DND-41 (cell line): Measurements from ENCODE around the gene CENPC.
A peak's percentile ranks its signal among the peaks of the same experiment; 100 is the strongest.

Experiments
- ATAC-seq: fragments of 200-7000 bp; cut with Tn5 transposase; 3 replicates; pipeline ENCODE4 v1.9.1; 2021; ENCODE audit warnings: low read depth; ENCODE audit not compliant: insufficient read depth
- DNase-seq: peaks from one replicate; pipeline ENCODE4 v3.0.0-alpha.2; 2020
- H2AFZ ChIP-seq: 2 replicates; pipeline ENCODE4 v1.6.0; 2012; ENCODE audit warnings: low read depth, low read length
- H3K27ac ChIP-seq: 2 replicates; pipeline ENCODE4 v1.5.1; 2012; ENCODE audit warnings: low read length, inconsistent platforms
- H3K27me3 ChIP-seq: fragments of 200-600 bp; sonication (generic); 2 replicates; pipeline ENCODE4 v1.6.0; 2012; ENCODE audit warnings: low read length, mild to moderate bottlenecking, inconsistent platforms; ENCODE audit not compliant: insufficient read depth, poor library complexity
- H3K36me3 ChIP-seq: 2 replicates; pipeline ENCODE4 v1.5.1; 2012; ENCODE audit warnings: low read length, inconsistent platforms; ENCODE audit not compliant: insufficient read depth
- H3K4me1 ChIP-seq: 2 replicates; pipeline ENCODE4 v1.5.1; 2012; ENCODE audit warnings: mild to moderate bottlenecking, low read length; ENCODE audit not compliant: insufficient read depth
- H3K4me2 ChIP-seq: 2 replicates; pipeline ENCODE4 v1.6.0; 2012; ENCODE audit warnings: mild to moderate bottlenecking, moderate library complexity, low read length, inconsistent platforms; ENCODE audit not compliant: insufficient read depth
- H3K4me3 ChIP-seq, 2 experiments: fragments of 200-600 bp in 1 of 2; shearing (Covaris generic) in 1 of 2; 2 replicates each; pipeline ENCODE4 v1.5.1; 2012 to 2016; ENCODE audit warnings: inconsistent platforms in 2 of 2, low read length in 2 of 2, mild to moderate bottlenecking in 2 of 2, low read depth in 1 of 2, moderate library complexity in 1 of 2
- H3K79me2 ChIP-seq: 2 replicates; pipeline ENCODE4 v1.6.0; 2012; ENCODE audit warnings: low read length, inconsistent platforms; ENCODE audit not compliant: insufficient read depth
- H3K9ac ChIP-seq: 2 replicates; pipeline ENCODE4 v1.6.0; 2012; ENCODE audit warnings: low read depth, mild to moderate bottlenecking, inconsistent platforms, low read length, moderate library complexity
- H3K9me3 ChIP-seq: 2 replicates; pipeline ENCODE4 v1.5.1; 2012; ENCODE audit warnings: low read length, moderate library complexity, mild to moderate bottlenecking, inconsistent platforms; ENCODE audit not compliant: insufficient read depth, severe bottlenecking
- H4K20me1 ChIP-seq: 2 replicates; pipeline ENCODE4 v1.6.0; 2012; ENCODE audit warnings: low read length; ENCODE audit not compliant: insufficient read depth
- CTCF ChIP-seq: IDR thresholded peaks from 2 replicates; pipeline ENCODE4 v1.5.1; 2012; ENCODE audit warnings: borderline replicate concordance, low read length, moderate library complexity, mild to moderate bottlenecking; ENCODE audit not compliant: poor library complexity, severe bottlenecking; ENCODE audit errors: extremely low read depth
- EZH2 ChIP-seq: IDR thresholded peaks from 3 replicates; pipeline ENCODE4 v1.6.1; 2012; ENCODE audit warnings: borderline replicate concordance, low read depth, mild to moderate bottlenecking, moderate library complexity, low read length, inconsistent platforms; ENCODE audit not compliant: severe bottlenecking

CENPC gene

DNA sequence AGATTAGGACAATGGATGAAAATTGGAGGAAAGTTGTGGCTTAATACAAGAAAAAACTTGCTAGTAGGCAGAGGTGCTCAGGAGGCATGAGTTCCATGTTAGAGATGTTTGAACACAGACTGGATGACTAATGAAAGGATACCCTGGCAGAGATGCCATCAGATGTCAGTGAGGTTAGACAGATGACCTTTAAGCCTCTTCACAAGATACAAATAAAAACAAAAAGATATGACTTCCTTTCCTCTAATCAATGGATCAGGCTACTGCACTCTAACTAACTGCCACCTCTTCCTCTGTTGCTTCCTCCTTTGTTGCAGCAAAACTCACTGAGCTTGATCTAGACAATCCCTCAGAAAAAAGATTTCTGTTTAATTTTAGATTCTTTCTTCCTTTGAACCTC lies 27.9 kb upstream of the CENPC start:
- no peaks in the 10 kb centered on the region for H3K9me3 ChIP-seq
- H3K27ac ChIP-seq: no peak overlapping the region
- peak; percentile 61 for ATAC-seq
- H3K79me2 ChIP-seq: no peaks in the 10 kb centered on the region
- no peak overlapping the region for H3K4me3 ChIP-seq
- no peaks in the 10 kb centered on the region for H4K20me1 ChIP-seq
- H3K27me3 ChIP-seq: no peaks in the 10 kb centered on the region
- no peak overlapping the region for H3K4me2 ChIP-seq
- H3K4me1 ChIP-seq: peaks cover 11% of the 10 kb centered on the region
- H3K9ac ChIP-seq: no peak overlapping the region
- TF ChIP-seq EZH2: no peak
- no peak for TF ChIP-seq CTCF
- H3K36me3 ChIP-seq: no peaks in the 10 kb centered on the region
- no peak overlapping the region for H2AFZ ChIP-seq
- DNase-seq: no peak

DNA sequence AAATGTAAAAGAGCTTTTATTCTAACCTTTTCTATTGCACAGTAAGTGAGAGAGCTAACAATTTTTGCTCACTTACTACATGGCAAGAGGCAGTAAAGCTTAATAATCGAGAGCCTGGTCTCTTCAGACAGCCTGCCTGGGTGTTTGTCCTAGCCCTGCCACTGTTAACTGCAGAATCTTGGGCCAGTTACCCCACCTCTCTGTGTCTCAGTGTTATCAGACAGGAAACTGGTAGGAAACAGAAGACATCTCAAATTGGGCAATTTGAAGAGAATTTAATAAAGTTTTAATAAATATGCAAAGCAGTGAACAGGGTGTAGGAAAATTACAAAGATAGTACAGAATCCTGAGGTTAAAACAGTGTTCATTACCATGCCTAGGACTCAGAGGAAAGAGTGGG lies 26.7 kb upstream of the CENPC start:
- Histone ChIP-seq H3K9ac (no peak overlapping the region), H2AFZ (no peak overlapping the region), H3K27me3 (no peaks in the 10 kb centered on the region), H3K9me3 (no peaks in the 10 kb centered on the region), H3K27ac (no peak overlapping the region), H3K4me1 (peaks cover 11% of the 10 kb centered on the region), H3K36me3 (no peaks in the 10 kb centered on the region), H3K4me3 (no peak overlapping the region), H3K79me2 (no peaks in the 10 kb centered on the region), H4K20me1 (no peaks in the 10 kb centered on the region), H3K4me2 (no peak overlapping the region)
- ATAC-seq: no peak
- no peak for DNase-seq
- TF ChIP-seq CTCF: no peak
- no peak for TF ChIP-seq EZH2

DNA sequence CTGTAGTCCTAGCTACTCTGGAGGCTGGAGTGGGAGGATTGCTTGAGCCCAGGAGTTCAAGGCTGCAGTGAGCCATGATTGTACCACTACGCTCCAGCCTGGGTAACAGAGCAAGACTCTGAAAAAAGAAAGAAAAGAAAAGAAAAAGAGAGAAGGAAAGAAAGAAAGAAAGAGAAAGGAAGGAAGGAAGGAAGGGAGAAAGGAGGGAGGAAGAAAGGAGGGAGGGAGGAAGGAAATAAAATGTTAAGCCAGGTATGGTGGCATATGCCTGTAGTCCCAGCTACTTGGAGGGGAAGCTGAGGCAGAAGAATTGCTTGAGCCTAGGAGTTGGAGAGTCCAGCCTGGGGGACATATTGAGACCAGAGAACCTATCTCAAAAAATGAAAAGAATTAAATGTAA lies 25.2 kb upstream of the CENPC start:
- H3K79me2 ChIP-seq: no peaks in the 10 kb centered on the region
- DNase-seq (no peak), ATAC-seq (no peak)
- H3K4me1 ChIP-seq: peaks cover 6% of the 10 kb centered on the region
- no peaks in the 10 kb centered on the region for H3K9me3 ChIP-seq
- no peaks in the 10 kb centered on the region for H3K36me3 ChIP-seq
- no peak overlapping the region; the same call in 1 of the 2 replicates for H2AFZ ChIP-seq
- H3K27ac ChIP-seq: no peak overlapping the region
- H3K4me2 ChIP-seq: no peak overlapping the region
- no peaks in the 10 kb centered on the region for H4K20me1 ChIP-seq
- no peak for TF ChIP-seq CTCF
- TF ChIP-seq EZH2: no peak
- no peaks in the 10 kb centered on the region for H3K27me3 ChIP-seq
- no peak overlapping the region for H3K4me3 ChIP-seq
- H3K9ac ChIP-seq: no peak overlapping the region

DNA sequence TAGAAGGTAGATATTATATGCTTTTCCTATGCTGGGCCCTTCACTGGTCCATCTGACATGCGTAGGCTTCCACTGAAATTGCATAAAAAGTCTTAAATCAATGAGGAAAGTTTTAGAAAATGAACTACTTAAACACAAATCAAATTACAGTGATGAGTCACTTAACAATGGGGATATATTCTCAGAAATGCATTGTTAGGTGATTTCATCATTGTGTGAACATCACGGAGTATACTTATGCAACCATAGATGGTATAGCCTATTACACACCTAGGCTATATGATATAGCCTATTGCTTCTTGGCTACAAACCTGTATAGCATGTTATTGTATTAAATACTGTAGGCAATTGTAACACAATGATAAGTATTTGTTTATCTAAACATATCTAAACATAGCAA lies 23.5 kb upstream of the CENPC start:
- H3K4me1 ChIP-seq: no peaks in the 10 kb centered on the region
- no peak overlapping the region for H2AFZ ChIP-seq
- no peak overlapping the region for H3K4me2 ChIP-seq
- H3K9ac ChIP-seq: no peak overlapping the region
- no peak overlapping the region for H3K4me3 ChIP-seq
- H3K36me3 ChIP-seq: no peaks in the 10 kb centered on the region
- H3K27me3 ChIP-seq: no peaks in the 10 kb centered on the region
- no peaks in the 10 kb centered on the region for H3K79me2 ChIP-seq
- no peak for ATAC-seq
- no peaks in the 10 kb centered on the region for H4K20me1 ChIP-seq
- DNase-seq: no peak
- H3K9me3 ChIP-seq: no peaks in the 10 kb centered on the region
- H3K27ac ChIP-seq: no peak overlapping the region
- TF ChIP-seq EZH2 (no peak), CTCF (no peak)
